ENCODE measurements around the gene CAMK2D.

CAMK2D gene

GRCh38 chr4:113419631-113420030, 341.9 kb downstream of the CAMK2D start:
- no peak for DNase-seq

- DNase-seq, result no peak
Observed at GRCh38 chr4:113411496-113411938, 350.0 kb downstream of the CAMK2D start.

GRCh38 chr4:113410686-113411085, 350.9 kb downstream of the CAMK2D start:
- DNase-seq, result no peak

- no peak for DNase-seq
Observed at GRCh38 chr4:113409181-113409580, 352.4 kb downstream of the CAMK2D start.

GRCh38 chr4:113407409-113407808, 354.1 kb downstream of the CAMK2D start:
- DNase-seq, result peak in 1 of 2 experiments; percentile 18

- no peak for DNase-seq
Observed at GRCh38 chr4:113406723-113407016, 354.9 kb downstream of the CAMK2D start.

GRCh38 chr4:113405874-113406722, 355.4 kb downstream of the CAMK2D start:
- DNase-seq, result no peak

GRCh38 chr4:113404841-113405240, 356.7 kb downstream of the CAMK2D start:
- no peak for DNase-seq

- DNase-seq, result no peak
Observed at GRCh38 chr4:113404167-113404571, 357.4 kb downstream of the CAMK2D start.

All from NCI-H1930 (cell line).